Iris pigment epithelial cell (primary cell): ENCODE measurements around the gene RBM11.

Source experiments
- DNase-seq: peaks from one replicate; pipeline ENCODE4 v3.0.0-alpha.2; 2011; ENCODE audit warnings: low read depth

Gene RBM11

GRCh38 chr21:14271053-14271452, 55.1 kb downstream of the RBM11 start:
- DNase-seq: no peak

- DNase-seq: no peak
Measured at GRCh38 chr21:14271641-14272040, 55.7 kb downstream of the RBM11 start.

GRCh38 chr21:14273736-14274538, 58.0 kb downstream of the RBM11 start:
- DNase-seq: no peak

- no peak for DNase-seq
Measured at GRCh38 chr21:14275702-14276205, 59.8 kb downstream of the RBM11 start.
